ENCODE data around the gene TRAPPC3.
A peak's percentile ranks its signal among the peaks of the same experiment; 100 is the strongest.

Gene TRAPPC3

GRCh38 chr1:36097693-36098585, 51.3 kb downstream of the TRAPPC3 start:
- no peak for DNase-seq

DNA sequence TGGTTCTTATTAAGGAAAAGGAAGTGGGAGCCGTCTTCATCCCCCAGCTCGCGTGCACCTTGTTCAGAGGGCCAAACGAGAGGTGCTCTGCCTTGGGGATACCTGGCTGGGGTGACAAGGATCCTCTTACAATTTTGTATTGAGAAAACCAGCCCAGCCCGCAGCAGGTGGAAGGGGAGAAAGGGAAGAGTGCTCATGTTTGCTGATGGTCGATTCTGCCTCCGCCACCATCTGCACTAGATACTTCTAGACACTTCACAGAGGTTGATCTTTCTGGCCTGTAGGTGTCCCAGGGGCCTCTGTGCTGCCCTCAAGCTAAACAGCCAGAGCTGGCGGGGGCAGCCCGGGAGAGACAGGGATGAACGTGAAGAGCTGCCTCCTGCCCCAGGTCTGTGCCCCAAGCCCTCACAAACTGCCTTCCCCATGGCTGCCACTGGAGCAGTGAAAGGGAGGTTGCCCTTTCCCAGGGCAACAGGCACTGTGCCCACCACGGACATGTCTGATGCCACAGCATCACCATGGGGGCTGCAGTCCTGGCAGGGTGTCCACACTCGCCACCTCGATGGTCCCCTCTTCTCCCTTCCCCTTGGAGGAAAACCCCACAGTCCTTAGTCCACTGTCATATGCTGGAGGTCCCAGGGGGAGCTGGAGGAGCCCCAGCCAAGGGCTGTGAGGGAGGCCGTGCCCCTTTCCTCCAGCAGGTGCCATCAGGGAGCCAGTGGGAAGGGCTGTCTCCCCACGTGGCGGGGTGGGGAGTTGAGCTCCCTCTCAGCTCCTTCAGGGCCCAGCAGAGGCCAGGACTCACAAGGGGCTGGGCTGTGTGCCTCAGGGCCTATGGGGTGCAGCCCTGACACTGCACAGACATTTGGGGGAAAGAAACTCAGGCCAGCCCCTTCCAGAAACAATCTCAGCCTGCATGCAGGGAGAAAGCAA, 52.5 kb downstream of the TRAPPC3 start:
- DNase-seq = peak; percentile 8

GRCh38 chr1:36095760-36096405, 53.4 kb downstream of the TRAPPC3 start:
- no peak for DNase-seq

- no peak for DNase-seq
Measured at GRCh38 chr1:36094621-36095061, 54.6 kb downstream of the TRAPPC3 start.

- DNase-seq = no peak
Measured at GRCh38 chr1:36093929-36094328, 55.4 kb downstream of the TRAPPC3 start.

GRCh38 chr1:36093226-36093625, 56.1 kb downstream of the TRAPPC3 start:
- no peak for DNase-seq

DNA sequence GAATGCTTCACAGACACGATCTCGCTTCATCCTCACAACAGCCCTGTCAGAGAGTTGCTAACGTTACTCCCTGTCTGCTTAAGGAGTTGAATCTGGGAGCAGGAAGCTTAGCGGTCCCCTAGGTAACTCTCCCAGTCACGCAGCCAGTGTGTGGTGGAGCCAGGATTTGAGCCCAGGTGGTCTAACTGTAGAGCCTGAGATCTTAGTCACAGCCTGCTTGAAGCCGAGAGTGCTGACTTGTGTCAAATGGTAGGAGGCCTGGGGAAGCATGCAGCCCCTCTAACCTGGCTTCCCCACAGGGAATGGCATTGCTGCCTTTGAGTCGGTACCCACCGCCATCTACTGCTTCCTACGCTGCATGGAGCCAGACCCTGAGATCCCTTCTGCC, 56.5 kb downstream of the TRAPPC3 start:
- DNase-seq = no peak

- DNase-seq = no peak
Measured at GRCh38 chr1:36092166-36092797, 57.0 kb downstream of the TRAPPC3 start.

DNA sequence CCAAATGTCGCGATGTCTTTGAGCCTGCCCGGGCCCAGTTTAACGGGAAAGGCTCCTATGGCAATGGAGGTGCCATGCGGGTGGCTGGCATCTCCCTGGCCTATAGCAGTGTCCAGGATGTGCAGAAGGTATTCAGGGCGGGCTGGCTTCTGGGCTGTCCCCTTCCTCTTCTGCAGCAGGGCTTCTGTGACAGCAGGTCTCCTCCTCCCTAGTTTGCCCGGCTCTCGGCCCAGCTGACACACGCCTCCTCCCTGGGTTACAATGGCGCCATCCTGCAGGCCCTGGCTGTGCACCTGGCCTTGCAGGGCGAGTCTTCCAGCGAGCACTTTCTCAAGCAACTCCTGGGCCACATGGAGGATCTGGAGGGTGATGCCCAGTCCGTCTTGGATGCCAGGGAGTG, 57.6 kb downstream of the TRAPPC3 start:
- no peak for DNase-seq

DNA sequence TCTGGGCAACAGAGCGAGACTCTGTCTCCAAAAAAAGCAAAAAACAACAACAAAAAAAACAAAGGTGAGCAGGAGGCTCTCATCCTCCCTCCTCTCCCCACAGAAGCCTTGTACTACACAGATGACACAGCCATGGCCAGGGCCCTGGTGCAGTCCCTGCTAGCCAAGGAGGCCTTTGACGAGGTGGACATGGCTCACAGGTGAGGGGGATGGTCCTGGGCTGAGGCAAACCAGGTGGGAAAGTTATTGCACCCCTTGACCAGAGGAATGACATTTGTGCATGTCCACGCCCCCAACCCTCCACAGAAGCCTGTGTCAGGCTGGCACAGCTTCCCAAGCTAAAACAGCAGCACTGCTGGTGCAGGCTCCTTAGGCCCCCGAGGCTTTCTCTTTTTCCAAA, 58.1 kb downstream of the TRAPPC3 start:
- no peak for DNase-seq

GRCh38 chr1:36089393-36090121, 59.7 kb downstream of the TRAPPC3 start:
- peak; percentile 81 for DNase-seq

GRCh38 chr1:36088577-36089392, 60.5 kb downstream of the TRAPPC3 start, which contains the start of gene ADPRS:
Gene ADPRS (plus strand): TSS chr1:36088892. CDS start chr1:36088905, 13 bp downstream.
- peak; percentile 90 for DNase-seq

DNA sequence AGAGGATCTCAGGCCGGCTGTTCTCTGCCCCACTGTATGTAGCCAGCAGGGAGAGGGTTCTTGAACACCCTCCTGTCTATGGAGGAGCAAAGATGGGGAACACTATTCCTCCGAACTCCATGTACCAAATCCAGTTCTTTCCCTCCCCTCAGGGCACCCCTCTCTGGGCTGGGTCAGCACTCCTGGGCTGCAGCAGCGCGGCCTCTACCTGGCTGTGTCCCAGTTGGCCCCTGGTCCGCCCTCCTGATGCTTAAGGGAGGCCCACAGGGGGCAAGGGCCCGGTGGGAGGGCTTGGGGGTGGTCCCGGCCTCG, 61.1 kb downstream of the TRAPPC3 start:
- peak; percentile 41 for DNase-seq

DNA sequence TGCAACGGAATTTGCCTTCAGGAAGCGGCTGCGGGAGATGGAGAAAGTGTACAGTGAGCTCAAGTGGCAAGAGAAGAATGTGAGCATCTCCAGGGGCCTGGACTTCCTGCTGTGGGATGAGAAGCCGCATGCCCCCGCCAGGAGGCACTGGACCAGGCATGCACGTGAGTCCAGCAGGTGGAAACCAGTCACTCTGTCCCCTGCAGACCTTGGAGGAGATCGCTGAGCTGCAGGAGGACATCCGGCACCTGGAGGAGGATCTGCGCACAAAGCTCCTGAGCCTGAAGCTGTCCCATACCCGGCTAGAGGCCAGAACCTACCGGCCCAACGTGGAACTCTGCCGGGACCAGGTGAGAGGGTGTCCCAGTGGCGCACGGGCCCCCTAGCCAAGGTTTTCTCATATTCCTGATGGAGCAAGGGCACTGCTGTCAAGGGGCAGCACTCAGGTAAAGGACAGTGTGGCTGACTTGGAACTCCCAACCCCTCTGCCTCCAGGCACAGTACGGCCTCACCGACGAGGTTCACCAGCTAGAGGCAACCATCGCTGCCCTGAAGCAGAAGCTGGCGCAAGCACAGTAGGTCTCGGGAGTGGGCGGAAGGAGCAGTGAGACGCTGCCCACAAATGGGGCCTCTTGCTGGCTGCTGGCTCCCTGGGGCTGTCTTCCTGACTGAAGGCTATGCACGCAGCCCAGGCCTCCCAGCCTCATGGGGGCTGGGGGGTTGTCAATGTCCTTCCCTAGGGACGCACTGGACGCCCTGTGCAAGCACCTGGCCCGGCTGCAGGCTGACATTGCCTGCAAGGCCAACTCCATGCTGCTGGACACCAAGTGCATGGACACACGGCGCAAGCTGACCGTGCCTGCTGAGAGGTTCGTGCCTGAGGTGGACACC, 61.8 kb downstream of the TRAPPC3 start:
- DNase-seq = no peak

All from OCI-M1 (cell line).